Nephron (organoid): ENCODE measurements around the gene COQ10B.

Experiments
- H3K27ac Mint-ChIP-seq, 3 experiments: 2 replicates each; pipeline ENCODE4 v1.8.0; 2020; ENCODE audit warnings: mixed read lengths in 3 of 3, mild to moderate bottlenecking in 2 of 3, moderate library complexity in 1 of 3
- H3K27me3 Mint-ChIP-seq: 2 replicates; pipeline ENCODE4 v1.8.0; 2021; ENCODE audit warnings: low read depth, mild to moderate bottlenecking, moderate library complexity, mixed read lengths
- H3K36me3 Mint-ChIP-seq: 2 replicates; pipeline ENCODE4 v1.8.0; 2020; ENCODE audit warnings: low read depth, mixed read lengths
- H3K4me1 Mint-ChIP-seq: 2 replicates; pipeline ENCODE4 v1.8.0; 2020; ENCODE audit warnings: mixed read lengths
- H3K4me3 Mint-ChIP-seq, 3 experiments: 2 replicates each; pipeline ENCODE4 v1.8.0; 2020; ENCODE audit warnings: mild to moderate bottlenecking in 3 of 3, mixed read lengths in 3 of 3, moderate library complexity in 2 of 3
- H3K9me3 Mint-ChIP-seq: 2 replicates; pipeline ENCODE4 v1.8.0; 2020; ENCODE audit warnings: mixed read lengths
- CTCF ChIP-seq, 3 experiments: fragments of 200-600 bp; sonication (generic); IDR thresholded peaks; one replicate each; pipeline ENCODE4 v1.5.0; 2021; ENCODE audit warnings: antibody characterized with exemption in 3 of 3; ENCODE audit not compliant: unreplicated experiment in 3 of 3

Gene COQ10B

GRCh38 chr2:197495433-197496134 is 42.2 kb downstream of the COQ10B start:
- no peaks in the 10 kb centered on the region for H3K9me3 Mint-ChIP-seq
- TF ChIP-seq CTCF (IDR thresholded peaks at IDR 0.05; ENCODE audit: unreplicated experiment in 3 of 3) = no peak
- H3K4me1 Mint-ChIP-seq = peaks cover 27% of the 10 kb centered on the region
- no peak overlapping the region for H3K4me3 Mint-ChIP-seq
- H3K36me3 Mint-ChIP-seq = peaks cover 56% of the 10 kb centered on the region
- no peaks in the 10 kb centered on the region for H3K27me3 Mint-ChIP-seq
- no peak overlapping the region for H3K27ac Mint-ChIP-seq

- no peak overlapping the region for H3K27ac Mint-ChIP-seq
- no peaks in the 10 kb centered on the region for H3K27me3 Mint-ChIP-seq
- peak overlapping the region in 2 of 3 experiments; percentile 11 to 92 for H3K4me3 Mint-ChIP-seq
- peaks cover 33% of the 10 kb centered on the region for H3K4me1 Mint-ChIP-seq
- TF ChIP-seq CTCF (IDR thresholded peaks at IDR 0.05; ENCODE audit: unreplicated experiment in 3 of 3) = no peak
- no peaks in the 10 kb centered on the region for H3K9me3 Mint-ChIP-seq
- H3K36me3 Mint-ChIP-seq = peaks cover 51% of the 10 kb centered on the region
Observed at GRCh38 chr2:197496695-197497094, 43.3 kb downstream of the COQ10B start.

DNA sequence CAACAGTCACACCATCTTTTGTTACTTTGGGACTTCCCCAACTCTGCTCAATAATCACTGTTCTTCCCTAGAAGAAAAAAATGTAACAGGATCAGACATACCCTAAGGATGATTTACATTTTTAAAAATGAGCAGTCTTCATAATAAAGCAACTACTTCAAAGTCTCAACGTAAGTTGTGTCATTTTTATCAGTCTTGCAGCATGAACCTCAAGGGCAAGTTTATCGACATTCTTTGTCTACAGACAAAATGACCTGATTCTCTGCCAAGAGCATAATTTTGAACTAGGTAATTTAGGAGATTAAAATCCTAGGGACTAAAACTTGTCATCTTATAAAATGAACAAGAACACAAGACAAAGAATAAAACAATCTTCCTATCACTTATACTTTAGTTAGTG is 44.0 kb downstream of the COQ10B start:
- Mint-ChIP-seq H3K27me3 (no peaks in the 10 kb centered on the region), H3K36me3 (peaks cover 54% of the 10 kb centered on the region), H3K27ac (peak overlapping the region in 2 of 3 experiments; percentile 64 to 96), H3K9me3 (no peaks in the 10 kb centered on the region), H3K4me1 (peaks cover 37% of the 10 kb centered on the region), H3K4me3 (peak overlapping the region; percentile 90 to 98 (median 92))
- TF ChIP-seq CTCF (IDR thresholded peaks at IDR 0.05; ENCODE audit: unreplicated experiment in 3 of 3) = no peak

DNA sequence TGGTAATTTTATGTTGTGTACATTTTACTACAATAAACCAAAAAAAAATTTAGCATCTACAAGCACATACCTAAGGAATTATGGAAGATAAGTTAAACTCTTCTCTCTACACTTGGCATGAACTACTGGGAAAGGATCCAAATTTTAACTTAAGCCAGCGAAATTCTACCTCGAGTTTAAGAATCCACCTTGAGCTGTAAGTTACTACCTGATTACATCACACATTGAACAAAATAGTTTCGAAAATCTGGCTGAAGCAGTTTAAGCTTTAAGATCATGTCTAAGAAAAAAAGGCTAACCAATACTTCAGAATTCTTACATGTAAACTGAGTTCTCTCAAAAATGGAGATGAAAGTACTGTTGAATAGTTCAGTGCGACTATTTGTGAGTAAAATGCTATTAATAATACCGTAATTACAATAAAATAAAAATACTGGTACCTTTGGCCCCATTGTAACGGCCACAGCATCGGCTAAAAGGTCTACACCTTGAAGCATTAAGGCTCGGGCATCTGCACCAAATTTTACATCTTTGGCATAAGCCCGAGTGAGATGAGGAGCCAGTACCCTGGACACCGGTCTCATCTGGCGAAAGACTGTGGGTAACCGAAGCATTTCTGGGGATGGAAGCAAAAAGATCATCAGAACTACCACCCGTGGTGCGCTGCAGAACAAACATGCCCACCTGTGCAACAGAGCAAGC is 45.0 kb downstream of the COQ10B start:
- Mint-ChIP-seq H3K36me3 (peaks cover 56% of the 10 kb centered on the region), H3K27ac (peak overlapping the region; percentile 96 to 99 (median 98)), H3K4me3 (peak overlapping the region; percentile 90 to 98 (median 92)), H3K4me1 (peaks cover 41% of the 10 kb centered on the region), H3K9me3 (no peaks in the 10 kb centered on the region), H3K27me3 (no peaks in the 10 kb centered on the region)
- TF ChIP-seq CTCF (IDR thresholded peaks at IDR 0.05; ENCODE audit: unreplicated experiment in 3 of 3) = no peak

DNA sequence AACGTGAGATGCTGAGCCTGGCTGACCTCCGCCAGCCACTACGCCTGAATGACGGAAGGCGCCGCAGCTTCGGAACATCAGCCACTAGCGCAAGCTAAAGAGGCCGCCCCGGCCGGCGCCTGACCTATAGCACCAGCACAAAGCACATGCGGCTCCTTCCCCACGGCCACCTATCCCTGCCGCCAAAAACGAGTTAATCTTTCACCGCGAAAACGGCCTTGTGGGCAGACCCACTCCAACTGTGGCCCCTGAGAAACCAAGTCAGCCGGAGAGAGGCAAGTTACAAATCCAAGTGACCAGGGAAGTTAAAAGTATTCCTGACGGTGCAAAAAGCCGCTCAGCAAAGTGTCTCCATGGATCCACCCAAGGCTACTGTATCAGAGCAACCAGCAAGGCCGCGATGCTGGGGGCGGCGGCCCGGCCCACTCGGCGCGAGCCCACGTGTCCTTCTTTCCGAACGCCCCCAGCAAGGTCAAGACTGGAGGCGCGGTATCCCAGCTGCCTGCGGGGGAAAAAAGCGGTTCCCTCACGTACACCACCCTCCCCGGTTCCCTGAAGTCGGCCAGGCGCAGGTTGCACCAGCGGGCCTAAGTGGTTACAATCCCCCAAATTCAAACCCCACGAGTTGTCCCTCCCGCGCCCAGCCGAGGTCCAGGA is 45.7 kb downstream of the COQ10B start:
- peak overlapping the region; percentile 90 to 98 (median 92) for H3K4me3 Mint-ChIP-seq
- H3K27me3 Mint-ChIP-seq = no peaks in the 10 kb centered on the region
- peaks cover 61% of the 10 kb centered on the region for H3K36me3 Mint-ChIP-seq
- H3K9me3 Mint-ChIP-seq = no peaks in the 10 kb centered on the region
- TF ChIP-seq CTCF (IDR thresholded peaks at IDR 0.05; ENCODE audit: unreplicated experiment in 3 of 3) = no peak
- peak overlapping the region; percentile 96 to 99 (median 98) for H3K27ac Mint-ChIP-seq
- H3K4me1 Mint-ChIP-seq = peaks cover 41% of the 10 kb centered on the region
